ENCODE results near the gene SNCG.
"Not testable (repeated sequence)": the region's sequence is repeated elsewhere in the genome, so short reads cannot be mapped to it uniquely, and the experiment has no call there.

Gene SNCG

GRCh38 chr10:86978457-86978856 is 20.1 kb downstream of the SNCG start:
- not testable (repeated sequence) for DNase-seq (ENCODE audit: low spot score)

GRCh38 chr10:86979296-86979818 is 21.0 kb downstream of the SNCG start:
- DNase-seq (ENCODE audit: low spot score) = no peak

- no peak for DNase-seq (ENCODE audit: low spot score)
Observed at GRCh38 chr10:86979977-86980448, 21.6 kb downstream of the SNCG start.

- not testable (repeated sequence) for DNase-seq (ENCODE audit: low spot score)
Observed at GRCh38 chr10:86981020-86981419, 22.6 kb downstream of the SNCG start.

GRCh38 chr10:86981716-86982115 is 23.3 kb downstream of the SNCG start:
- DNase-seq (ENCODE audit: low spot score) = no peak

GRCh38 chr10:86984498-86984897 is 26.1 kb downstream of the SNCG start:
- not testable (repeated sequence) for DNase-seq (ENCODE audit: low spot score)

- DNase-seq (ENCODE audit: low spot score) = no peak
Observed at GRCh38 chr10:86988520-86988919, 30.1 kb downstream of the SNCG start.

- DNase-seq (ENCODE audit: low spot score) = not testable (repeated sequence)
Observed at GRCh38 chr10:86991362-86991761, 33.0 kb downstream of the SNCG start.

- no peak for DNase-seq (ENCODE audit: low spot score)
Observed at GRCh38 chr10:86992456-86992855, 34.1 kb downstream of the SNCG start.

GRCh38 chr10:86992929-86993328 is 34.5 kb downstream of the SNCG start:
- DNase-seq (ENCODE audit: low spot score) = no peak

- not testable (repeated sequence) for DNase-seq (ENCODE audit: low spot score)
Observed at GRCh38 chr10:86999802-87000403, 41.5 kb downstream of the SNCG start.

- no peak for DNase-seq (ENCODE audit: low spot score)
Observed at GRCh38 chr10:87000491-87000890, 42.1 kb downstream of the SNCG start.

GRCh38 chr10:87007124-87007523 is 48.7 kb downstream of the SNCG start:
- not testable (repeated sequence) for DNase-seq (ENCODE audit: low spot score)

GRCh38 chr10:87007674-87008073 is 49.3 kb downstream of the SNCG start:
- DNase-seq (ENCODE audit: low spot score) = not testable (repeated sequence)

- not testable (repeated sequence) for DNase-seq (ENCODE audit: low spot score)
Observed at GRCh38 chr10:87008303-87008702, 49.9 kb downstream of the SNCG start.

- DNase-seq (ENCODE audit: low spot score) = not testable (repeated sequence)
Observed at GRCh38 chr10:87009134-87009696, 50.8 kb downstream of the SNCG start.
